ENCODE results near the gene KRTAP9-3.

GRCh38 chr17:41185001-41185400 is 47.2 kb upstream of the KRTAP9-3 start:
- no peak for TF ChIP-seq CTCF (IDR thresholded peaks at IDR 0.05; ENCODE audit: poor library complexity, severe bottlenecking)
- no peak for TF ChIP-seq MXI1 (conservative IDR thresholded peaks at IDR 0.05; ENCODE audit: poor library complexity, severe bottlenecking)
- TF ChIP-seq EP300 (conservative IDR thresholded peaks at IDR 0.05; ENCODE audit: poor library complexity, severe bottlenecking), result no peak
- TF ChIP-seq TAF1 (IDR thresholded peaks at IDR 0.05; ENCODE audit: low read depth), result no peak
- TF ChIP-seq POLR2AphosphoS5 (IDR thresholded peaks at IDR 0.05), result no peak
- TF ChIP-seq EZH2 (IDR thresholded peaks at IDR 0.05; ENCODE audit: borderline replicate concordance, insufficient read depth, low read length, poor library complexity, severe bottlenecking), result no peak
- TF ChIP-seq SMC3 (conservative IDR thresholded peaks at IDR 0.05; ENCODE audit: poor library complexity), result no peak
- no peak for TF ChIP-seq REST (IDR thresholded peaks at IDR 0.05; ENCODE audit: borderline replicate concordance)
- TF ChIP-seq RAD21 (conservative IDR thresholded peaks at IDR 0.05), result no peak

Data from neural cell (in vitro differentiated cells).